CD4-positive, alpha-beta T cell (primary cell): ENCODE measurements around the gene GPX6. TPM values are rescaled to one million over a fixed set of nuclear protein-coding genes. Genes with fewer than 3 reads are reported as not detected.
"Not testable (repeated sequence)": the region's sequence is repeated elsewhere in the genome, so short reads cannot be mapped to it uniquely, and the experiment has no call there.

ENCODE experiments used
- ATAC-seq: fragments of 200-7000 bp; cut with Tn5 transposase; one replicate; pipeline ENCODE4 v1.10.0; 2022; ENCODE audit warnings: mild to moderate bottlenecking; ENCODE audit not compliant: poor library complexity
- CTCF ChIA-PET: fragments of 350-600 bp; sonication (Branson Sonifier 250); formaldehyde crosslinking; loops from one replicate; lab custom pipeline; 2021; ENCODE audit warnings: antibody characterized with exemption, inconsistent platforms; lab: Charles Lee
- POLR2A ChIA-PET: fragments of 350-600 bp; sonication (Branson Sonifier 250); formaldehyde crosslinking; loops from one replicate; lab custom pipeline; 2021; ENCODE audit warnings: antibody characterized with exemption, inconsistent platforms; lab: Charles Lee
- DNase-seq, 14 experiments: peaks; one replicate each; pipeline ENCODE4 v3.0.0-alpha.2; 2013 to 2020; ENCODE audit warnings: mixed read lengths in 2 of 14
- H3K27ac ChIP-seq, 2 donors: one replicate each; pipeline versions ENCODE4 v1.5.1 to v1.7.0; 2013; ENCODE audit warnings: low read length in 2 of 2, low read depth in 1 of 2, mild to moderate bottlenecking in 1 of 2
- H3K27me3 ChIP-seq, 2 experiments: 1 replicate in 1 of 2; 2 replicates in 1 of 2; pipeline versions ENCODE4 v1.6.1 to v1.7.0; 2013; ENCODE audit warnings: low read length in 2 of 2, control low read depth in 1 of 2, mild to moderate bottlenecking in 1 of 2, moderate library complexity in 1 of 2; ENCODE audit not compliant: insufficient read depth in 2 of 2, control insufficient read depth in 1 of 2
- H3K36me3 ChIP-seq: one replicate; pipeline ENCODE4 v1.6.1; 2013; ENCODE audit warnings: low read length, control low read depth; ENCODE audit not compliant: insufficient read depth
- H3K4me1 ChIP-seq: one replicate; pipeline ENCODE4 v1.6.1; 2013; ENCODE audit warnings: low read length, control low read depth; ENCODE audit not compliant: insufficient read depth
- H3K4me3 ChIP-seq: one replicate; pipeline ENCODE4 v1.5.1; 2013; ENCODE audit warnings: mild to moderate bottlenecking, low read length, moderate library complexity
- H3K9me3 ChIP-seq, 2 experiments: 1 replicate in 1 of 2; 2 replicates in 1 of 2; pipeline versions ENCODE4 v1.6.1 to v1.7.0; 2013; ENCODE audit warnings: low read length in 2 of 2, mild to moderate bottlenecking in 2 of 2, control low read depth in 1 of 2, moderate library complexity in 1 of 2; ENCODE audit not compliant: control insufficient read depth in 1 of 2, insufficient read depth in 1 of 2
- H3K27ac Mint-ChIP-seq: one replicate; pipeline ENCODE4 v1.8.0; 2020; ENCODE audit warnings: mixed read lengths
- H3K27me3 Mint-ChIP-seq: one replicate; pipeline ENCODE4 v1.8.0; 2021; ENCODE audit warnings: mixed read lengths
- H3K36me3 Mint-ChIP-seq: one replicate; pipeline ENCODE4 v1.8.0; 2021; ENCODE audit warnings: low read depth, mixed read lengths
- H3K4me1 Mint-ChIP-seq: one replicate; pipeline ENCODE4 v1.8.0; 2021; ENCODE audit warnings: low read depth, mixed read lengths
- H3K4me3 Mint-ChIP-seq: one replicate; pipeline ENCODE4 v1.8.0; 2020; ENCODE audit warnings: mild to moderate bottlenecking, mixed read lengths
- H3K9me3 Mint-ChIP-seq: one replicate; pipeline ENCODE4 v1.8.0; 2020; ENCODE audit warnings: mixed read lengths
- CTCF ChIP-seq: fragments of 200-600 bp; IDR thresholded peaks from one replicate; pipeline ENCODE4 v1.8.0; 2022; ENCODE audit warnings: antibody characterized with exemption, mild to moderate bottlenecking
- intact Hi-C, 2 experiments: fragments of 100-400 bp; cut with DNase I in 1 of 2; cut with micrococcal nuclease in 1 of 2; formaldehyde crosslinking; loops; one replicate each; pipeline versions ENCODE4 v1.15.1 to v1.9.0; 2023 to 2025; cut with DNase I, micrococcal nuclease
- total RNA-seq, 174 experiments: library from RNA in 2 of 174; stranded (reverse) in 2 of 174; gene quantifications; one replicate each; pipeline ENCODE4 v1.2.3 and lab custom pipeline; 2021 to 2026

The GPX6 gene
- total RNA-seq, 2 experiments from 2014 or later: not detected

GRCh38 chr6:28511628-28512300 lies 3.8 kb downstream of the GPX6 start:
- Mint-ChIP-seq H3K27me3 (peaks cover 43% of the 10 kb centered on the region), H3K9me3 (no peaks in the 10 kb centered on the region), H3K4me1 (peaks cover 12% of the 10 kb centered on the region), H3K4me3 (no peak overlapping the region), H3K27ac (no peak overlapping the region), H3K36me3 (no peaks in the 10 kb centered on the region)
- no peak overlapping the region for H3K4me3 ChIP-seq
- CTCF ChIA-PET: no interaction called here
- H3K9me3 ChIP-seq: peaks cover 0 to 7% of the 10 kb centered on the region in 2 experiments
- no peak for TF ChIP-seq CTCF
- no peaks in the 10 kb centered on the region for H3K36me3 ChIP-seq
- POLR2A ChIA-PET: no interaction called here
- intact Hi-C loops: no loop called here
- H3K4me1 ChIP-seq: peaks cover 6% of the 10 kb centered on the region
- peaks cover 0 to 5% of the 10 kb centered on the region in 2 experiments for H3K27me3 ChIP-seq
- ATAC-seq: no peak
- no peak overlapping the region for H3K27ac ChIP-seq
- DNase-seq: no peak

DNA sequence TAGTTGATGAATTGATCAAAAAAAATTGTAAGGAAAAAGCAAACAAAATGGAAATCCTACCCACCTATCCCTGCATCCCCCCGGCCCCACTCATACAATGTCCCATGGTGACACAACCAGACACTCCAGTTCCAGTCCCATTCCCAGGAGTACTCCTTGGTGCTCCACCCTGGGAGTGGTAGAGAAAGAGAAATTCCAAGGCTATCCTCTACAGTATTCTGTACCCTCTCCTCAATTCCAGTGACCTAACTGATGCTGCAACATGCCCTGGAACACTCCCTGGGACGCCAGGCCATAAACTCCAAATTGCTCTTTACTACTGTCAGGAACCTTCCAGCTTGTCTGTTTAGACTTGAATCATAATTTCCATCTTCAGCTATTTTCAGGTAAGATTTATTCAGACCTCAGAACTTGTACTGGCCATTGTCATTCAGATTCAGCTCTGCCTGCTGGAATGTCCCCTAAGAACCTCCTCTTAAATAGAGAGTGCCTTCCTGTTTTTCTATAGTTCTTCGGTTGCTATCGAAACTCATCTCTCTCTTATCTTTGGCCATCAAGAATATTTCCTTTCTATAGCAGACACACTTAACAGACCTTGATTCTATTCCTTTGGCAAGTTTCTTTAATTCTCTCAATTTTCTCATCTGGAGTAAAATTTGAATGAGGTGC lies 8.7 kb downstream of the GPX6 start:
- Histone ChIP-seq H3K27me3 (peaks cover 0 to 2% of the 10 kb centered on the region in 2 experiments), H3K27ac (no peak overlapping the region), H3K4me1 (peaks cover 9% of the 10 kb centered on the region), H3K9me3 (peaks cover 0 to 7% of the 10 kb centered on the region in 2 experiments), H3K36me3 (no peaks in the 10 kb centered on the region), H3K4me3 (no peak overlapping the region)
- peaks cover 14% of the 10 kb centered on the region for H3K27me3 Mint-ChIP-seq
- ATAC-seq: peak; percentile 26
- no peaks in the 10 kb centered on the region for H3K9me3 Mint-ChIP-seq
- peak in 2 of 14 experiments; percentile 29 to 40 for DNase-seq
- peak overlapping the region; percentile 0 for H3K4me3 Mint-ChIP-seq
- TF ChIP-seq CTCF: no peak
- peaks cover 21% of the 10 kb centered on the region for H3K4me1 Mint-ChIP-seq
- POLR2A ChIA-PET: interaction anchor here (0.8 to 1.5 kb wide), 4 partner anchors 9 to 80 kb away, joined by 3 to 5 read pairs (median 4); a partner anchor contains a TSS
- CTCF ChIA-PET: no interaction called here
- intact Hi-C loops: no loop called here
- H3K27ac Mint-ChIP-seq: peak overlapping the region; percentile 34
- no peaks in the 10 kb centered on the region for H3K36me3 Mint-ChIP-seq

GRCh38 chr6:28505733-28506132 lies 9.9 kb downstream of the GPX6 start:
- TF ChIP-seq CTCF: no peak
- Histone ChIP-seq H3K4me1 (peaks cover 9% of the 10 kb centered on the region), H3K4me3 (no peak overlapping the region), H3K27ac (no peak overlapping the region), H3K9me3 (peaks cover 0 to 5% of the 10 kb centered on the region in 2 experiments), H3K36me3 (no peaks in the 10 kb centered on the region), H3K27me3 (peaks cover 0 to 2% of the 10 kb centered on the region in 2 experiments)
- no peak for ATAC-seq
- Mint-ChIP-seq H3K9me3 (no peaks in the 10 kb centered on the region), H3K36me3 (no peaks in the 10 kb centered on the region), H3K4me1 (peaks cover 21% of the 10 kb centered on the region), H3K27ac (no peak overlapping the region), H3K4me3 (no peak overlapping the region), H3K27me3 (peaks cover 14% of the 10 kb centered on the region)
- DNase-seq: no peak
- intact Hi-C loops: no loop called here
- ChIA-PET POLR2A (interaction anchor here (1.3 kb wide), 1 partner anchor 81 kb away, joined by 3 read pairs; a partner anchor contains a TSS), CTCF (no interaction called here)

- H3K9me3 Mint-ChIP-seq, H3K4me3 ChIP-seq, H3K4me1 ChIP-seq, H3K36me3 ChIP-seq, CTCF ChIA-PET, H3K27ac Mint-ChIP-seq, H3K4me3 Mint-ChIP-seq, H3K27me3 ChIP-seq, intact Hi-C loops, DNase-seq, POLR2A ChIA-PET, H3K27ac ChIP-seq, H3K9me3 ChIP-seq, ATAC-seq, H3K36me3 Mint-ChIP-seq: not testable (repeated sequence)
- Mint-ChIP-seq H3K4me1 (peaks cover 19% of the 10 kb centered on the region), H3K27me3 (peaks cover 22% of the 10 kb centered on the region)
Measured at GRCh38 chr6:28502709-28503305, 12.8 kb downstream of the GPX6 start.

- CTCF ChIA-PET, H3K27ac Mint-ChIP-seq, H3K36me3 Mint-ChIP-seq, H3K4me1 ChIP-seq, H3K9me3 ChIP-seq, H3K9me3 Mint-ChIP-seq, intact Hi-C loops, H3K36me3 ChIP-seq, H3K27me3 ChIP-seq, H3K4me3 ChIP-seq, H3K27ac ChIP-seq, H3K4me3 Mint-ChIP-seq, POLR2A ChIA-PET, DNase-seq, ATAC-seq: not testable (repeated sequence)
- H3K4me1 Mint-ChIP-seq: peaks cover 13% of the 10 kb centered on the region
- peaks cover 25% of the 10 kb centered on the region for H3K27me3 Mint-ChIP-seq
Measured at GRCh38 chr6:28502136-28502535, 13.5 kb downstream of the GPX6 start.
